HUES64 (cell line): Measurements from ENCODE around the gene MYBPHL.

ENCODE experiments used
- H3K27ac ChIP-seq: 2 replicates; pipeline ENCODE4 v1.7.0; 2013; ENCODE audit warnings: low read depth, low read length, inconsistent platforms
- H3K27me3 ChIP-seq: 2 replicates; pipeline ENCODE4 v1.6.1; 2013; ENCODE audit warnings: mild to moderate bottlenecking, low read length; ENCODE audit not compliant: insufficient read depth
- H3K36me3 ChIP-seq: 2 replicates; pipeline ENCODE4 v1.6.1; 2013; ENCODE audit warnings: mild to moderate bottlenecking, low read length; ENCODE audit not compliant: insufficient read depth
- H3K4me1 ChIP-seq: 2 replicates; pipeline ENCODE4 v1.6.1; 2013; ENCODE audit warnings: mild to moderate bottlenecking, low read length, moderate library complexity; ENCODE audit not compliant: insufficient read depth
- H3K4me3 ChIP-seq: 2 replicates; pipeline ENCODE4 v1.5.1; 2013; ENCODE audit warnings: mild to moderate bottlenecking, low read length, moderate library complexity
- H3K9ac ChIP-seq: 2 replicates; pipeline ENCODE4 v1.6.1; 2013; ENCODE audit warnings: mild to moderate bottlenecking, low read depth, low read length
- H3K9me3 ChIP-seq: 2 replicates; pipeline ENCODE4 v1.6.1; 2013; ENCODE audit warnings: low read depth, low read length; ENCODE audit not compliant: insufficient read depth
- WGBS: fragments of 150-250, 120-280 bp; methylation state at CpG from one replicate; pipeline ENCODE4 v1.1.7; 2013; ENCODE audit warnings: missing lambda C conversion rate; 5-methylcytosine and 5-hydroxymethylcytosine counted together

MYBPHL gene

GRCh38 chr1:109247401-109248365 lies 59.1 kb downstream of the MYBPHL start:
- H3K4me3 ChIP-seq = no peak overlapping the region
- peaks cover 13% of the 10 kb centered on the region; the same call in 1 of the 2 replicates for H3K36me3 ChIP-seq
- H3K4me1 ChIP-seq = peaks cover 4% of the 10 kb centered on the region; the same call in 1 of the 2 replicates
- H3K9ac ChIP-seq = no peak overlapping the region
- no peaks in the 10 kb centered on the region for H3K9me3 ChIP-seq
- no peak overlapping the region for H3K27ac ChIP-seq
- peaks cover 17% of the 10 kb centered on the region for H3K27me3 ChIP-seq
- WGBS = 90% methylated on average over 8 of the region's 8 CpGs

GRCh38 chr1:109246141-109246551 lies 60.7 kb downstream of the MYBPHL start:
- Histone ChIP-seq H3K36me3 (no peaks in the 10 kb centered on the region), H3K27me3 (peaks cover 17% of the 10 kb centered on the region), H3K4me1 (peaks cover 9% of the 10 kb centered on the region; the same call in 1 of the 2 replicates), H3K27ac (no peak overlapping the region), H3K9ac (no peak overlapping the region), H3K9me3 (no peaks in the 10 kb centered on the region), H3K4me3 (no peak overlapping the region)
- WGBS = 91% methylated on average over 7 of the region's 7 CpGs

- Histone ChIP-seq H3K4me1 (peaks cover 22% of the 10 kb centered on the region), H3K27me3 (peaks cover 6% of the 10 kb centered on the region; the same call in 1 of the 2 replicates), H3K27ac (no peak overlapping the region), H3K36me3 (0 out of 2 replicates have a peak, but pooled peaks cover under 1% of the 10 kb centered on the region), H3K9ac (no peak overlapping the region), H3K4me3 (no peak overlapping the region), H3K9me3 (no peaks in the 10 kb centered on the region)
- WGBS = 90% methylated on average over 8 of the region's 8 CpGs
These were observed 62.8 kb downstream of the MYBPHL start for GRCh38 chr1:109243860-109244552.

GRCh38 chr1:109243221-109243620 lies 63.6 kb downstream of the MYBPHL start:
- Histone ChIP-seq H3K4me1 (peaks cover 23% of the 10 kb centered on the region), H3K9ac (no peak overlapping the region), H3K36me3 (peaks cover 8% of the 10 kb centered on the region), H3K27ac (no peak overlapping the region), H3K4me3 (no peak overlapping the region), H3K9me3 (no peaks in the 10 kb centered on the region), H3K27me3 (peaks cover 3% of the 10 kb centered on the region; the same call in 1 of the 2 replicates)
- WGBS = 78% methylated on average over 5 of the region's 5 CpGs

- H3K27ac ChIP-seq = no peak overlapping the region
- 89% methylated on average over 7 of the region's 7 CpGs for WGBS
- H3K4me1 ChIP-seq = peaks cover 23% of the 10 kb centered on the region
- H3K9me3 ChIP-seq = no peaks in the 10 kb centered on the region
- H3K9ac ChIP-seq = no peak overlapping the region
- H3K36me3 ChIP-seq = peaks cover 16% of the 10 kb centered on the region
- H3K4me3 ChIP-seq = no peak overlapping the region
- no peaks in the 10 kb centered on the region for H3K27me3 ChIP-seq
These were observed 64.4 kb downstream of the MYBPHL start for GRCh38 chr1:109242387-109242786.
